Activated CD4-positive, alpha-beta T cell treated with anti-CD3 and anti-CD28 coated beads, Interleukin-2, Interleukin-6, amounts not matched to agents 100 ng/mL and 50 ng/mL, durations not matched to agents 16 hours and 8 hours (primary cell): Measurements from ENCODE around the gene MSL1.

ENCODE experiments used
- DNase-seq: peaks from one replicate; pipeline ENCODE4 v3.0.0-alpha.2; 2020

MSL1 gene

GRCh38 chr17:40121181-40122135 is at the start of gene MSL1:
Gene MSL1 (plus strand): TSS chr17:40121971. CDS start chr17:40122613, 642 bp downstream.
- peak; percentile 86 for DNase-seq

- DNase-seq: no peak
Observed at GRCh38 chr17:40072040-40072734, 49.6 kb upstream of the MSL1 start.

GRCh38 chr17:40072735-40073346 is 48.9 kb upstream of the MSL1 start:
- DNase-seq: no peak

- no peak for DNase-seq
Observed at GRCh38 chr17:40073454-40074174, 48.2 kb upstream of the MSL1 start.

- DNase-seq: no peak
Observed at GRCh38 chr17:40074175-40074512, 47.6 kb upstream of the MSL1 start.

GRCh38 chr17:40074871-40075200 is 46.9 kb upstream of the MSL1 start:
- no peak for DNase-seq

GRCh38 chr17:40075201-40075941 is 46.4 kb upstream of the MSL1 start:
- DNase-seq: peak; percentile 83

- DNase-seq: no peak
Observed at GRCh38 chr17:40075942-40076498, 45.8 kb upstream of the MSL1 start.

- DNase-seq: no peak
Observed at GRCh38 chr17:40076591-40076990, 45.2 kb upstream of the MSL1 start.

- no peak for DNase-seq
Observed at GRCh38 chr17:40079545-40079944, 42.2 kb upstream of the MSL1 start.

- DNase-seq: no peak
Observed at GRCh38 chr17:40084477-40084876, 37.3 kb upstream of the MSL1 start.

- DNase-seq: peak; percentile 68
Observed at GRCh38 chr17:40086150-40087044, 35.4 kb upstream of the MSL1 start.

GRCh38 chr17:40087049-40087794 is 34.5 kb upstream of the MSL1 start:
- no peak for DNase-seq

GRCh38 chr17:40087903-40088718 is 33.7 kb upstream of the MSL1 start:
- DNase-seq: no peak

GRCh38 chr17:40089077-40089895 is 32.5 kb upstream of the MSL1 start:
- DNase-seq: no peak

- no peak for DNase-seq
Observed at GRCh38 chr17:40090237-40091119, 31.3 kb upstream of the MSL1 start.

- DNase-seq: no peak
Observed at GRCh38 chr17:40091691-40092397, 29.9 kb upstream of the MSL1 start.
